ENCODE measurements around the gene IL1R2. TPM values are rescaled to one million over a fixed set of nuclear protein-coding genes. Genes with fewer than 3 reads are reported as not detected.
A peak's percentile ranks its signal among the peaks of the same experiment; 100 is the strongest.

IL1R2 gene
- total RNA-seq, 1 donor, result not detected

GRCh38 chr2:101962309-101962708 lies 29.5 kb upstream of the IL1R2 start:
- no peak for DNase-seq (ENCODE audit: low read depth)
- no peak overlapping the region for H3K4me3 ChIP-seq (ENCODE audit: low read depth, low read length)
- no peak for TF ChIP-seq CTCF (IDR thresholded peaks at IDR 0.05; ENCODE audit: insufficient read depth, low read depth, low read length)

GRCh38 chr2:101963198-101963597 lies 28.6 kb upstream of the IL1R2 start:
- no peak for DNase-seq (ENCODE audit: low read depth)

GRCh38 chr2:101967826-101968513 lies 23.8 kb upstream of the IL1R2 start:
- no peak for TF ChIP-seq CTCF (IDR thresholded peaks at IDR 0.05; ENCODE audit: insufficient read depth, low read depth, low read length)
- H3K4me3 ChIP-seq (ENCODE audit: low read depth, low read length), result no peak overlapping the region
- DNase-seq (ENCODE audit: low read depth), result peak; percentile 45

More at GRCh38 chr2:101963198-101963597, 28.6 kb upstream of the IL1R2 start:
- no peak overlapping the region for H3K4me3 ChIP-seq (ENCODE audit: low read depth, low read length)
- TF ChIP-seq CTCF (IDR thresholded peaks at IDR 0.05; ENCODE audit: insufficient read depth, low read depth, low read length), result no peak

GRCh38 chr2:101969723-101970122 lies 22.0 kb upstream of the IL1R2 start:
- no peak for DNase-seq (ENCODE audit: low read depth)
- TF ChIP-seq CTCF (IDR thresholded peaks at IDR 0.05; ENCODE audit: insufficient read depth, low read depth, low read length), result no peak
- no peak overlapping the region for H3K4me3 ChIP-seq (ENCODE audit: low read depth, low read length)

- no peak for DNase-seq (ENCODE audit: low read depth)
- H3K4me3 ChIP-seq (ENCODE audit: low read depth, low read length), result no peak overlapping the region
- no peak for TF ChIP-seq CTCF (IDR thresholded peaks at IDR 0.05; ENCODE audit: insufficient read depth, low read depth, low read length)
Measured at GRCh38 chr2:101970901-101971300, 20.9 kb upstream of the IL1R2 start.

- TF ChIP-seq CTCF (IDR thresholded peaks at IDR 0.05; ENCODE audit: insufficient read depth, low read depth, low read length), result no peak
- DNase-seq (ENCODE audit: low read depth), result peak; percentile 38
- no peak overlapping the region for H3K4me3 ChIP-seq (ENCODE audit: low read depth, low read length)
Measured at GRCh38 chr2:101971836-101972235, 19.9 kb upstream of the IL1R2 start.
